Type B pancreatic cell (in vitro differentiated cells): Measurements from ENCODE around the gene HUWE1. TPM values are rescaled to one million over a fixed set of nuclear protein-coding genes. Genes with fewer than 3 reads are reported as not detected.

Experiments used
- DNase-seq: peaks from one replicate; pipeline ENCODE4 v3.0.0; 2021; ENCODE audit warnings: mixed read lengths; ENCODE audit not compliant: unreplicated experiment; ENCODE audit errors: extremely low spot score
- H3K27ac Mint-ChIP-seq: 2 replicates; pipeline ENCODE4 v1.8.0; 2021; ENCODE audit warnings: mild to moderate bottlenecking, mixed read lengths
- H3K27me3 Mint-ChIP-seq: 2 replicates; pipeline ENCODE4 v1.8.0; 2021; ENCODE audit warnings: mixed read lengths
- H3K36me3 Mint-ChIP-seq: 2 replicates; pipeline ENCODE4 v1.8.0; 2021; ENCODE audit warnings: mixed read lengths
- H3K4me1 Mint-ChIP-seq: one replicate; pipeline ENCODE4 v1.8.0; 2021; ENCODE audit warnings: mixed read lengths; ENCODE audit not compliant: unreplicated experiment
- H3K4me3 Mint-ChIP-seq: 2 replicates; pipeline ENCODE4 v1.8.0; 2021; ENCODE audit warnings: mild to moderate bottlenecking, mixed read lengths
- H3K9me3 Mint-ChIP-seq: 2 replicates; pipeline ENCODE4 v1.8.0; 2021; ENCODE audit warnings: mixed read lengths
- total RNA-seq: library from RNA; stranded (reverse); gene quantifications from 2 replicates; pipeline ENCODE4 v1.2.1, GENCODE V29; 2021; ENCODE audit warnings: low replicate concordance
- TF ChIP-seq, protein P1 (sequence below): fragments of 200-600 bp; sonication (generic); conservative IDR thresholded peaks from 2 replicates; pipeline ENCODE4 v1.5.0; 2021; ENCODE audit warnings: antibody characterized with exemption, mild to moderate bottlenecking

The HUWE1 gene
- total RNA-seq, 1 donor from 2014 or later = 205 TPM

DNA sequence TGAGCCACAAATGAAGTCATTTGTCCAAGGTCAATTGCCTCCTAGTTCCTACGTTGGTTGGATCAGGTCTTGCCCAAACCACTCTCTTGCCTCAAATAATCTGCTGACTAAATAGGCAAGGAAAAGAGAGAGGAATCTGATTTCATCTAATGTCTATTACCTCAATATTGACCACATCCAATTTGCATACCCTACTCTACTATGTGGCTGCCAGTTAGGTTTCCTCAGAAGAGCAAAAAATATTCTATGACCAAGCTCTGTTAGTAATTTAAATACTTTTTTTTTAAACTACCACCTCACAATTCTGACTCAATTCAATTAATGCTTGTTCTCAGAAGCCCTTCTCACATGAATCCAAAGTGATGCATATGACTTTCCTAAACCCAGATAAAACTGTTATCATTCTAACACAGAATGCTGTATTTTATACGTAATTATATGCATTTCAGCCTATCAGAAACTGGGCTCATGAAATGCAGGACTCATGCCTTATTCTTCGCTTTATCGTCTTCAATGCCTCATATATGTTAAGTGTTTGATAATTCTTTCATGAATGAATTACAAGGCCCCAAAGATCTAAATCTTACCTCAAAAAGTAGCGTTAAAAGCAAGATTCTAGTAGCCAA is 98.6 kb downstream of the HUWE1 start:
- no peak for DNase-seq
- no peaks in the 10 kb centered on the region for H3K9me3 Mint-ChIP-seq
- H3K36me3 Mint-ChIP-seq = peaks cover 18% of the 10 kb centered on the region

DNA sequence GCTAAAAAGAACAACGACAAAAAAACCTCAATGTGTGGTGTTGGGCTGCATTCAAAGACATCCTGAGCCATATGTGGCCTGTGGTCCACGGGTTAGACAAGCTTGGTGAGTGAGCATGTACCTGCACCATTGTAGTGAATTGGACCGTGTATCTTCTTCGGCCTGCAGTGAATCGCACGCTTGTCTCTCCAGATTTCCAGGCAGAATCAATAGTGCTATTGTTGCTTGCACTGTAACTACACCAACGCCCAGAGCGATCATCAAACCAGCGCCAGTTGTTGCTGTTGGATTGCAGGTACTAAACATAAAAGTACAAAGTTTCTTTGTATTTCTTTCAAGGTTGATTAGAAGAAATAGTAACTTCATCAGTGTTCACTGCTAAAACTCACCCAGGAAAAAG is 101.6 kb downstream of the HUWE1 start:
- Mint-ChIP-seq H3K9me3 (no peaks in the 10 kb centered on the region), H3K27me3 (no peaks in the 10 kb centered on the region), H3K27ac (no peak overlapping the region), H3K4me3 (no peak overlapping the region), H3K4me1 (no peaks in the 10 kb centered on the region), H3K36me3 (peaks cover 27% of the 10 kb centered on the region)
- no peak for DNase-seq
- TF ChIP-seq, protein P1, sequence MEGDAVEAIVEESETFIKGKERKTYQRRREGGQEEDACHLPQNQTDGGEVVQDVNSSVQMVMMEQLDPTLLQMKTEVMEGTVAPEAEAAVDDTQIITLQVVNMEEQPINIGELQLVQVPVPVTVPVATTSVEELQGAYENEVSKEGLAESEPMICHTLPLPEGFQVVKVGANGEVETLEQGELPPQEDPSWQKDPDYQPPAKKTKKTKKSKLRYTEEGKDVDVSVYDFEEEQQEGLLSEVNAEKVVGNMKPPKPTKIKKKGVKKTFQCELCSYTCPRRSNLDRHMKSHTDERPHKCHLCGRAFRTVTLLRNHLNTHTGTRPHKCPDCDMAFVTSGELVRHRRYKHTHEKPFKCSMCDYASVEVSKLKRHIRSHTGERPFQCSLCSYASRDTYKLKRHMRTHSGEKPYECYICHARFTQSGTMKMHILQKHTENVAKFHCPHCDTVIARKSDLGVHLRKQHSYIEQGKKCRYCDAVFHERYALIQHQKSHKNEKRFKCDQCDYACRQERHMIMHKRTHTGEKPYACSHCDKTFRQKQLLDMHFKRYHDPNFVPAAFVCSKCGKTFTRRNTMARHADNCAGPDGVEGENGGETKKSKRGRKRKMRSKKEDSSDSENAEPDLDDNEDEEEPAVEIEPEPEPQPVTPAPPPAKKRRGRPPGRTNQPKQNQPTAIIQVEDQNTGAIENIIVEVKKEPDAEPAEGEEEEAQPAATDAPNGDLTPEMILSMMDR = no peak

More for the DNA sequence above, 98.6 kb downstream of the HUWE1 start:
- Mint-ChIP-seq H3K27me3 (no peaks in the 10 kb centered on the region), H3K27ac (no peak overlapping the region), H3K4me1 (no peaks in the 10 kb centered on the region), H3K4me3 (no peak overlapping the region)
- TF ChIP-seq, protein P1 = no peak

DNA sequence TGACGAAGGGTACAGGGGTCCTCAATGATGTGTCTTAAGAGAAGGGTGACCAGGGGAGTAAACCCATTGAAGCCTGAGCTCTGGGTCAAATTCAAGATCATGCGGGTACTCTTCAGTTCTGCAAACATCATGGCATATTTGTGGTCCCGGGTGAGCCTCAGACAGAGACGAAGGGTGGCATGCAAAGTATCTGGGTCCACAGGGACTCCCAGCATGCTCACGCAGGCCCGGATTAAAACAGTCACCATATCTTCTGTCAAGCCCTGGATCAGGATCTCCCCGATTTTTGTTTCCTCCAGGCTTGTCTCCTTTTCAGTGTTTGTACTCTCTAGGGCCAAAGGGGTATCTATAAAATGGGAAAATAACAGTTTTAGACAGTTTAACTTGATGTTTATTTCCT is 102.9 kb downstream of the HUWE1 start:
- no peaks in the 10 kb centered on the region for H3K4me1 Mint-ChIP-seq
- no peaks in the 10 kb centered on the region for H3K27me3 Mint-ChIP-seq
- no peaks in the 10 kb centered on the region for H3K9me3 Mint-ChIP-seq
- peaks cover 24% of the 10 kb centered on the region for H3K36me3 Mint-ChIP-seq
- H3K27ac Mint-ChIP-seq = no peak overlapping the region
- H3K4me3 Mint-ChIP-seq = no peak overlapping the region
- TF ChIP-seq, protein P1 = no peak
- no peak for DNase-seq

DNA sequence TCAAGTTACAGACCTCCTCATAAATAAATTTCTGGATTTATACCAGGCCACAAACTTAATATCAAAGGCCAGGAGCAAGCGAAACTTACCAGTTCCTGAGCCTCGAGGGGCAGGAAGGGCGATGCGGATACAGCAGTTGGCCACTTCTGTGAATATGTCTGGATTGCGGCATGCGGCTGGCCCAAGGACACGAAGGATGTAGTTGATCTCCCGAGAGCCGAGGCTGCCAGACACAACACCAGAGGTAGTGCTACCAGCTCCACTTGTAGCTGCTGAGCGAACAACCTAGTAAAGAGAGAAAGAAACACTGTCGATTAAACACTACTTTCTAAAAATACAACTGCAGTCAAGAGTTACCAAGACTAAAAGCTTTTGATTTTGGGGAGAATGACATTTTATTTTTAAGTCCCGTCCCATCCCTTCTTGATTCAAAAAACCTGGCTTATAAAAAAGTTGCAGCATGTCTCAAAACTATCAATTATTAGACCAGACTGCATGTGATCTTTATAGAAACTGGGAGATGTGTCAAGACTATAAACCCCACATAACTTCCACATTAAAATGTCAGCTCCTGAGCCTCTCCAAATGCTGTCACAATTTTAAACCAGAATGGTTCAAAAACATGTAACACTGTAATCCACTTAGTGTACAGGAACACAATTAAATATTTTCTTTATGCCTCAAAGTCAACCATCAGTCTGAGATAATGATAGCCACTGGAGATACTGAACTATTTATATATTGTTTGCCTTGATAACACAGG is 105.6 kb downstream of the HUWE1 start:
- Mint-ChIP-seq H3K36me3 (peaks cover 27% of the 10 kb centered on the region), H3K4me3 (no peak overlapping the region)
- DNase-seq = no peak

DNA sequence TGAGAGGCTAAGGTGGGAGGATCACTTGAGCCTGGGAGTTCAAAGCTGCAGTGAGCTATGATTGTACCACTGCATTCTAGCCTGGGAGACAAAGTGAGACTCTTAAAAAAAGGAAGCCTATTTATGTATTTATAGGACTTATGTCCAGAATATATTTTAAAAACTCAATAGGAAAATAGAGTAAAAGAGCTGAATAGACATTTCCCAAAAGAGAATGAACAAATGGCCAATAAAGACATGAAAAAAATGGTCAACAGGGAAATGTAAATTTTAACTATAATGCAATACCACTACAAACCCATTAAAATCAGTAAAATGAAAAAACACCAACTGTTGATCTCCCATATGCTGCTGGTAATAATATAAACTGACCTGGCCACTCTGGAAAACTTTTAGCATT is 115.0 kb downstream of the HUWE1 start:
- Mint-ChIP-seq H3K36me3 (peaks cover 8% of the 10 kb centered on the region), H3K4me3 (no peak overlapping the region), H3K4me1 (no peaks in the 10 kb centered on the region), H3K9me3 (no peaks in the 10 kb centered on the region), H3K27me3 (no peaks in the 10 kb centered on the region), H3K27ac (no peak overlapping the region)
- no peak for DNase-seq
- TF ChIP-seq, protein P1 = no peak

More for the DNA sequence above, 105.6 kb downstream of the HUWE1 start:
- H3K27me3 Mint-ChIP-seq = no peaks in the 10 kb centered on the region
- no peaks in the 10 kb centered on the region for H3K4me1 Mint-ChIP-seq
- TF ChIP-seq, protein P1 = no peak
- peaks cover 4% of the 10 kb centered on the region for H3K9me3 Mint-ChIP-seq
- no peak overlapping the region for H3K27ac Mint-ChIP-seq
